ENCODE results near the gene NCKAP5L. TPM values are rescaled to one million over a fixed set of nuclear protein-coding genes. Genes with fewer than 3 reads are reported as not detected.

Gene NCKAP5L
- total and polyA plus RNA-seq, 3 donors from 2014 or later: 22.0 to 79.7 (median 63.5) TPM

DNA sequence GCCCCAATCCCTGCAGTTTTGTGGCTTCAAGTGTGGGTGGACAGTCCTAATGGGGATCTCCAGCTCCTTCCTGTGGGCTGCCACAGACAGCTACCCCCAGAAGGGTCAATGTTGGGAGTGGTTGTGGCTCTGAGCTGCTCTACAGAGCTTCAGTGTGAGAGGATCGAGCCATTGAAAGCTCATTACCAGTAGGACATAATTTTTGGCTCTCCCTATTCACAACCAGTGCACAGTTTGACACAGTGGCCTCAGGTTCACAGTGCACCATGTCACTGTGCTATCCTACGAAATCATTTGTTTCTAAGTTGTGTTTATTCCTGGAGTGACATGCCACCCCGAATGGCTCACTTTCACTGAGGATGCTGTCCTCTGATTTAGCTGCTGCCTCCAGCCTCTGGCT lies 64.1 kb downstream of the NCKAP5L start:
- TF ChIP-seq POLR2A (IDR thresholded peaks at IDR 0.05): no peak
- TF ChIP-seq, protein P1, sequence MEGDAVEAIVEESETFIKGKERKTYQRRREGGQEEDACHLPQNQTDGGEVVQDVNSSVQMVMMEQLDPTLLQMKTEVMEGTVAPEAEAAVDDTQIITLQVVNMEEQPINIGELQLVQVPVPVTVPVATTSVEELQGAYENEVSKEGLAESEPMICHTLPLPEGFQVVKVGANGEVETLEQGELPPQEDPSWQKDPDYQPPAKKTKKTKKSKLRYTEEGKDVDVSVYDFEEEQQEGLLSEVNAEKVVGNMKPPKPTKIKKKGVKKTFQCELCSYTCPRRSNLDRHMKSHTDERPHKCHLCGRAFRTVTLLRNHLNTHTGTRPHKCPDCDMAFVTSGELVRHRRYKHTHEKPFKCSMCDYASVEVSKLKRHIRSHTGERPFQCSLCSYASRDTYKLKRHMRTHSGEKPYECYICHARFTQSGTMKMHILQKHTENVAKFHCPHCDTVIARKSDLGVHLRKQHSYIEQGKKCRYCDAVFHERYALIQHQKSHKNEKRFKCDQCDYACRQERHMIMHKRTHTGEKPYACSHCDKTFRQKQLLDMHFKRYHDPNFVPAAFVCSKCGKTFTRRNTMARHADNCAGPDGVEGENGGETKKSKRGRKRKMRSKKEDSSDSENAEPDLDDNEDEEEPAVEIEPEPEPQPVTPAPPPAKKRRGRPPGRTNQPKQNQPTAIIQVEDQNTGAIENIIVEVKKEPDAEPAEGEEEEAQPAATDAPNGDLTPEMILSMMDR (IDR thresholded peaks at IDR 0.05): no peak
- H3K36me3 ChIP-seq (ENCODE audit: low read depth, missing control alignments): no peaks in the 10 kb centered on the region
- intact Hi-C loops (cut with DNase I; ENCODE audit: low total_unique reads): no loop called here

DNA sequence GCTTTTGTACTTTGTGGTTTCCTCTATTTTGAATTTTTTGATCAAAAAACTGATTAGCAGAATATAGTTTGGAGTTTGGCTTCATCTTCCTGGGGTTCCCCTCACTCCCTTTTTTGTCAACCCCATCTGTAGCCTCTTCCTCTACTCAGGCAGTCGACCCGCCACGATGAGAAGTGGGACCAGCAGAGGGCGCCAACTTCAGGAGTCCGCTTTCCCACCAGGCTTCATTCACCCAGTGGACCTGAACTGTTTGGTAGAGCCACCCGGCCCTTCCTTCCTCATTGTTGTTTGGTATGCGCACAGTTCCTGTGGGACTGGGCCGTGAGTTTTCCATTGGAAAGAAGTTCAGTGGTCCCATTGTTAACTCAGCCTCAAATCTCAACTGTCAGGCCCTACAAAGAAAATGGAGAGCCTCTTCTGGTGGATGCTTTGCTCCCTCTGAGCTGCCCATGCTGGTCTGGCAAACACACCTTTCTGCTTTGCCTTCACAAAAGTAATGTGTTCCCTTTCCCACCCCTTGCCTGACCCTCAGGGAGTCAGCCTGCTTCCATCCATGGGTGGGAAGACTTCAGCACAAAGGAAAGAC lies 65.1 kb downstream of the NCKAP5L start:
- TF ChIP-seq, protein P1 (IDR thresholded peaks at IDR 0.05): peak; percentile 13 to 69 (median 54)
- no peak for TF ChIP-seq POLR2A (IDR thresholded peaks at IDR 0.05)
- Histone ChIP-seq H3K27ac (no peak overlapping the region), H3K36me3 (ENCODE audit: low read depth, missing control alignments) (no peaks in the 10 kb centered on the region), H3K27me3 (no peaks in the 10 kb centered on the region), H3K4me1 (no peaks in the 10 kb centered on the region), H3K9me3 (no peaks in the 10 kb centered on the region), H3K4me3 (no peak overlapping the region)
- WGBS, 2 donors: 47 to 48% methylated on average over 8 of the region's 8 CpGs
- intact Hi-C loops (cut with DNase I; ENCODE audit: low total_unique reads): no loop called here
- DNase-seq: peak; percentile 83

More for the DNA sequence above, 64.1 kb downstream of the NCKAP5L start:
- Histone ChIP-seq H3K4me3 (no peak overlapping the region), H3K27me3 (no peaks in the 10 kb centered on the region), H3K27ac (no peak overlapping the region), H3K9me3 (no peaks in the 10 kb centered on the region), H3K4me1 (no peaks in the 10 kb centered on the region)
- 58 to 74% methylated on average over 3 of the region's 3 CpGs for WGBS, 2 donors
- DNase-seq: no peak

DNA sequence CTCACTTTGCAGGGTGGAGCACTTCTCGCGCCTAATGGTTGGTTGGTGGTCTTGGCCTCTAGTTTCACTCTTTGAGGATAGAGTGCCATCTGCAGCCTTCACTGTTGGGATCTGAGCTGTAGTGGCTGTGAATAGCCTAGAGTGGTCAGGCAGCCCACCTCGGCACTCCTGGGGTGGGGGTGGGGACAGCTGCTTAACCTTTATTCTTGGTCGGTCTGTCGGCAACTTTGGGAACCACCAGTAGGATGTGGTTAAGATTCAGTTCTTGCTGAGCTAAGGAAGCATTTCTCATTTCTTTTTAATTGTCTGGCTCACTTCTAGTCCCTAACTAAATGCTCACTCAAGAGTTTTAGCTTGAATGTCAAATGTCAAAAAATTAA lies 65.8 kb downstream of the NCKAP5L start:
- H3K27me3 ChIP-seq: no peaks in the 10 kb centered on the region
- TF ChIP-seq POLR2A (IDR thresholded peaks at IDR 0.05): no peak
- TF ChIP-seq, protein P1 (IDR thresholded peaks at IDR 0.05): no peak
- no peak overlapping the region for H3K27ac ChIP-seq
- intact Hi-C loops (cut with DNase I; ENCODE audit: low total_unique reads): no loop called here
- DNase-seq: no peak
- H3K4me1 ChIP-seq: no peaks in the 10 kb centered on the region
- H3K36me3 ChIP-seq (ENCODE audit: low read depth, missing control alignments): no peaks in the 10 kb centered on the region
- H3K4me3 ChIP-seq: no peak overlapping the region
- WGBS, 2 donors: 75 to 87% methylated on average over 5 of the region's 5 CpGs
- no peaks in the 10 kb centered on the region for H3K9me3 ChIP-seq

DNA sequence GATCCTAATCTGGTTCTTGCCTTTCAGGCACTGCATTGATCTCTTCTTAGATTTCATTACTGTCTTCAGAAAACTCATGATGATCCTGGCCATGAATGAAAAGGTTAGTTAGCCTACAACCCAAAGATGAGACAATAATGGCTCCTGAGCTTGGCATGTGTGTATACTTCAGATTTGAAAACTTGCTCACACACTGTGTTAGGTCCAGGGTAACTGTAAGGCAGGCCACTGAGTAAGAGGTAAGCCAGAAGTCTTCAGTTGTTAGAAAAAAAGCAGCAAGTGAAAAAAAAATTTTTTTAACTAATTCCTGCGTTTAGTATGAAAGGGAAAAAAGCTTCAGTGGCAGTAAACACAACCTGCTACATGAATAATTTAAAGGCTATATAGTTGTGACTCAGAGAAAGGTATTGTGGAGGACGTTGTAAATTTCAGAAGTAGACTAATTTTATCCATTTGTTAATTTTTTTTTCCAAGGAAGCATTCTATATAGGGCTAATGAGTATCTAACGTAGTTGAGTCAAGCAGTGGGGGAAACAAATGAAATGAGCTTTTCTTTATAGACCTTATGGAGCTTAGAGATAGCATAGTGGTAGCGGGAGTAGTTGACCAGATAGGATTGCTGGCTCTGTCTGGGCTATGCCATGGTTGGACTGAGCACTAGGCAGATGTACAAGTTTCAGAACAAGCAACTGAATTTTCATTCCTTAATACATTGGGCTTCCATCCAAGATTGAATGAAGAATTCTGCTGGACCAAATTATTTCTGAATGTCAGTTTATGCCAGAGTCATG lies 66.3 kb downstream of the NCKAP5L start:
- no peaks in the 10 kb centered on the region for H3K27me3 ChIP-seq
- WGBS, 2 donors: 83 to 88% methylated on average over 4 of the region's 4 CpGs
- no peak for DNase-seq
- intact Hi-C loops (cut with DNase I; ENCODE audit: low total_unique reads): no loop called here
- TF ChIP-seq POLR2A (IDR thresholded peaks at IDR 0.05): no peak
- TF ChIP-seq, protein P1 (IDR thresholded peaks at IDR 0.05): no peak
- H3K4me3 ChIP-seq: no peak overlapping the region
- no peak overlapping the region for H3K27ac ChIP-seq
- H3K36me3 ChIP-seq (ENCODE audit: low read depth, missing control alignments): no peaks in the 10 kb centered on the region
- no peaks in the 10 kb centered on the region for H3K4me1 ChIP-seq
- H3K9me3 ChIP-seq: no peaks in the 10 kb centered on the region

Measured in testis (tissue), 3 donors.